GM19193 (cell line): ENCODE data around the gene PRKN.

Experiments used
- POLR2A ChIP-seq: IDR thresholded peaks from 4 replicates; pipeline ENCODE4 v1.6.1; 2011; ENCODE audit not compliant: insufficient read depth, insufficient read length; ENCODE audit errors: extremely low read depth

PRKN gene

DNA sequence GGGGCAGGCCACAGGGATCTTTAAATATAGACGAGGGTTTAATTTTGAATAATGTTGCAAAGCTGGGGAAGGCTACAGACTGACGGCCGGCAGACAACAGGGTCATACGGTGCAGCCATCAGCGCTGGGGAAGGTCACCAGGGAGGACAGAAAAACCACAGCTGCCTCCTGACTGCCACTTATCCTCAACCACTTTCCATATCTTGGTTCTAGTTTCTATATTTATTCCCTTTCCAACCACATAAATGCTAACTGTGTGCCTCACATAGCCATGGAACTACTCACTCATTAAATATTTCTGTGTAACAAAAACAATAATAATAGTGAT is 1368.0 kb downstream of the PRKN start:
- TF ChIP-seq POLR2A = no peak

DNA sequence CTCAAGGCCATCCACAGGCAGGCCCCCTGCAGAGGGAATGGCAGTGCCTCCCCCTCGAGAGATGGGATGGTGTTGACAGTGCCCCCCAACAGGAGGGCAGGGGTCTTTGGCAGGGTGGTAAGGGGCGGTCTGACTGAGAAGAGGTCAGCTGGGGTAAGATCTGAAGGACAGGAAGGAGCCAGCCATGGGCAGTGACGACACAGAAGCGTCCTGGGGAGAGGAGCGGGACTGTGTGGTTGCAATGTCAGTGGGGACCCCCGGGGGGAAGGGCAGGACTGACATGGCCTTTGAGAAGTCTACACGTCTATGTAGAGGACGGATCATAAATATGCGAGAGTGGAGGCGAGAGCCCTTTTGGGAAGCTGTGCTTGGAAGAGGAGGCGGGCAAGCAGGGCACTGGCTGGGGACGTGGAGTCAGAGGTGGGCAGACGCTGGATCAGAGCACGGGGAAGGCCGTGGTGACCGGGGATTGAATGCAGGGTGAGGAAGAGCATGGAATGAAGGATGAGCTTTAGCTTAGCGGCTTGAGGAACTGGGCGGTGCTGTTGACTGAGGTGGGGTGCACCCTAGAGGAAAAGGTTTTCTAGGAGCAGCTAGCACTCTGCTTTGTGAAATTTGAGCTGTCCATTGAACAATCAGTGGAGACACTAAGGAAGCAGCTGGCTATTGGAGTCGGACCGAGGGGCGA is 1371.3 kb downstream of the PRKN start:
- TF ChIP-seq POLR2A = no peak

DNA sequence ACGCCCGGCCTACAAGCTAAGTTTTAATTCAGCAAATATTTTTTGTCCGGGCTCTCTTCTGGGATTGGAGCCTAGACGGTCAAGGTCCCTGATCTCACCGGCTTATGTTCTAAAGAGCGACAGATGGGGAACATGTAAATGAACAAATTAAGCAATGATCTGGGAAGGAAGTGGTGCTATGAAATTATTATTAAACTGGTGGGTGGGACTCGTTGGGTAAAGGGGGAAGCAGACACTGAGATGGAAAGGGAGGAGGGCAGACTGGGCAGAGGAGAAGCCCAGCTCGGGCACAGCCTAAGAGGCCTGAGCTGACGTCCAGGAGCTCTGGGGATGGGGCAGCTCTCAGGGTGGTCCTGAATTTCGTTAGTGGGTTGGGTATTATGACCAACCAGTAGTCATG is 1371.9 kb downstream of the PRKN start:
- no peak for TF ChIP-seq POLR2A

DNA sequence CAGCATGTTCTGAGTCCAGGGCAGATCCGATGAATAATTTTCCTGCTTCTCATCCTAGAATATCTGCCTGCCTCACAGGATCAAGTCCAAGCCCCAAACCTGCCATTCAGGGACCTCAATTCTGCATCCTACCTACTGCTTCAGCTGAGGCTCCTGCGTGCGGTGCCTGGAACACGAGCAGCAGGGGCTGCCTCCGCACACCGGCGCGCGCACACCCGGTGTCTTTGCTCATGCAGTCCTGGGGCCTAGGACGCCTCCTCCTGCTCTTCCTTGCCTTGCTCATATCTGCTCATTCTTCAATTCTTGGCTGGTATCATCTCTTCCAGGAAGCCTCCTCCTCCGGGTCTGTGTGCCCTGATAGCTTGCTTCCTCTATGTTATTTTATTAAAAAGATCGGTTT is 1372.6 kb downstream of the PRKN start:
- no peak for TF ChIP-seq POLR2A

DNA sequence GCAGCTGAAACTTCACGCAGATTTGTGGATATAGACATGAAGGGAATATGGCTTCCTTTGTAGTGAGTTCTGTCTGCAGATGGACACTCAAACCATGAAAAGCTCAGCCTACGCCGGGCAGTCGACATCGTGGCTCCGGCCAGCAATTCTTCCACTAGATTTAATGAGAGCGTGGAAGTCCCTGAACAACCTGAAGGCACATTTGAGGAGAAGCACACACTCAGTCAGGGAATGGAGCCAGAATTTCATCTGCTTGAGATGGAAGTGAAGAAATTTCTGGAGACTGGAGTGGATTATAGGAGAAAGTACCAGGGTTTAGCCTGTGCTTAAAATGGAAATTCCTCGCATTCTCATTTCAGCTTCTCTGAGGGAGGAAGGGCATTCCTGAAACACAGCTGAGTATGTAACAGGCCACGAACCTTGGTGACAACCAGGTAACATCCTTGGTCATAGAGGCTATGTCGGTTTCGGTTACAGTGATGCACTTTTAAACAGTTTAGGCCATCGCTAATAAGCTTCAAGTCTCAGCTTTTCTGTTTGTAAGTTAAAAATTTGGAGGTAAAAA is 1373.2 kb downstream of the PRKN start:
- no peak for TF ChIP-seq POLR2A

DNA sequence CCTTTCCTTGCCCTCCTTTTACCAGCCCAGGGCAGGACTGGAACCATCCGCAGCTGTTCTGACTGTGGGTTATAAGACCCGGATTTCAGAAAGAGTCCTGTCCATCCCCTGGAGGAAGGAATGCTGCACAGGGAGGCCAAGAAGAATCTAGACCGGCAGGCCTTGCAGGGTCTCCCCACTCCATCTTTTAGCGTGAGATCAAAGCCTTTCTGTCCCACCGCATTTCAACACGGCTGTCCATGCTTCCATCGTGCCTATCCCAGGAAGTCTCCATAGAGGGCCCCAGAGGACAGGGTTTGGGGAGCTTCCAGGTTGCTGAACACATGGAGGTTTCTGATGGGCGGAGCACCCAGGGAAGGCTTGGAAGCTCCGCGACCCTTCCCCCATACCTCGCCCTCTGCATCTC is 1374.4 kb downstream of the PRKN start:
- no peak for TF ChIP-seq POLR2A

DNA sequence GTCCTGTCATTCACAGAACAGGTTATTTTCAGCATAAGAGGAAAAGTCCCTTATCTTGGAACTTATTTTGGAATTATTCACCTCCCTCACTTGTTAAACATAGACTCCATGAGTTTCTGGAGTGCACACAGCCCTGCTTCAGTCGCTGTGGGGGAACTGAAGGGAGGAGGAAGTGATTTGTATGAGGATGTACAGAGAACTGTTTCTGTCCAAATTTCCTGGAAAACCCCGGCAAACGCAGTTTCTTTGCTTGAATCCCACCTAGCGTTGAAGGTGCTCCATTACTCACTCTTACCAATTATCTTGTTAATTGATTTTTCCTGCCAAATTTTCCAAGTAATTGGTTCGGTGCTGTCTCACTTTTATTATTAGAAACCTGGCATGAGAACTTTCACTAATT is 1375.7 kb downstream of the PRKN start:
- no peak for TF ChIP-seq POLR2A

DNA sequence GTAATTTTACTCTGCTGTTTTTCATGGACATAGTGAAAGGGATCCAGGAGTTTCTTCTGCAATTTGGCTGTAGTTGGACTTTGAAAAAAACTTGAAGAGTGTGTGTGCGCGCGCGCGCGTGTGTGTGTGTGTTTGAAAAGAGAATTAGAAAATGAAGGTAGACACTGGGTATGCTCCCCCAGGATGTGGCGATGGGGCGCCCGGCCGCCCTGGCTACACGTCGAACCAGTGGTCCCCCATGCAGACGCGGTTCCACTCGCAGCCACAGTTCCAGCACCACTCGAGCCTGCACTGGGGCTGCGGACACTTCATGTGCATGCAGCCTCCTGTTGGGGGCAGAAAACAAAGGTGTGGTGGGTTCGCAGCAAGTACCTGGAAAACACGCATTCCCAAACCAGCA is 1377.7 kb downstream of the PRKN start:
- no peak for TF ChIP-seq POLR2A

DNA sequence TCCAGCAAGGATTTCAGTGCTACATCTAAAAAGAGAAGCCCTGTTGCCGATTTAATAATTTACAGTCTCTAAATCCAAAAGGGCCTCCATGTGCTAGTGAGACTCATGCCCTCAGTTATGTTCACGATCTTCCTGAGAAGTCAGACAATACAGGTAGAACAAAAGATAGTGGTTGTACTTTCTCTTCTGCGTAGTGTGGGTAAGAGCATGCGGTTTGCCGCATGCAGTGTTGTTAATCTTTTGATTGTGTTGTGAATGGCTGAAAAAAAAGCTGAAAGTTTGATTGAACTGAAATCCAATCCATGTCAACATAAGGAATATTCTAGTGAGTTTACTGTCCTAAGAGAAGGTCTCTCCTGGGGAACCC is 1379.0 kb downstream of the PRKN start:
- no peak for TF ChIP-seq POLR2A

DNA sequence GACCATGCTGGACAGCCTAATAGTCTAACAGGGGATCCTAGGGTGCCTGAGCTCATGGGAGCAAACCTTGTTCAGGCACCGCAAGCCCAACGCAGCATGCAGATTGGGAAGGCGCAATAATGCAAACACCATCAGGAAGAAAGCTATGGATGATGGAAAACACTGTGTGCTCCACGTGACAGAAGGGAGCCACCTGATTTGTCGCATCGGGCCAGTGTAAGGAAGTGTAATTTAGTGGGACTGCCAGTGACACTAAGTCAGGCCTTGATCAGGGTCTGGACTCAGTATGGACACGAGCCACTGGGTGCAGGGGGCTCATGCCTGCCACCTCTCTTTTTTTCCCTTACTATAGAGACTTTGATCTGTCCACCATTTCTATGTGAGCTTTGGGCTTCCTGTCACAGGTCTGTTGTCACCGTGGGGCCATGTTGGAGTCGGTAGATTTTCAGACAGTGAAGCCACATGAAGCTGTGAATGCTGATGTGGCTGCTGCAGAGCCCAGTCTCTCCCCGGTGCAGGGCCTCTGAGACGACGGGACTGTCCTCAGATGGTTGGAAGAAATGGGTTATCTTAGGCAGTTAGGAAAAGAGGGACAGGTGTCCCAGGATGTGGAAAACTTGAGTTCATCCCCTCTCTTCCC is 1379.5 kb downstream of the PRKN start:
- no peak for TF ChIP-seq POLR2A

DNA sequence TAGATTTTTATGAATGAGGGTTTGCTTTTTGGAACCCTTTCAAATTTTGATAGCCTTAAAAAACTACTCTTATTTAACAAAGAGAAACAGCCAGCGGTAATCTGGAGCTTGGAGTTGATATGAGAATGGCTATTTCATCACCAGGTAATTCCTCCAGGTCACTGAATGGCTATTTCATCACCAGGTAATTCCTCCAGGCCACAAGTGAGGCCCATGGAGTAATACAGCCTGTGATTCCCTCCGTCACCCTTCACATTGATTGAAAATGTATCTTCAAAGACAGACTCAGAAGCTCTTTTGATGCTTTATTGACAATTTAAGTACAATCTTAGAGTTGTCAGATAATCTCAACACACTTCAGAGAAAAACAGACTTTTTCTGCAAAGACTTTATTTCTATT is 1380.4 kb downstream of the PRKN start:
- TF ChIP-seq POLR2A = no peak

DNA sequence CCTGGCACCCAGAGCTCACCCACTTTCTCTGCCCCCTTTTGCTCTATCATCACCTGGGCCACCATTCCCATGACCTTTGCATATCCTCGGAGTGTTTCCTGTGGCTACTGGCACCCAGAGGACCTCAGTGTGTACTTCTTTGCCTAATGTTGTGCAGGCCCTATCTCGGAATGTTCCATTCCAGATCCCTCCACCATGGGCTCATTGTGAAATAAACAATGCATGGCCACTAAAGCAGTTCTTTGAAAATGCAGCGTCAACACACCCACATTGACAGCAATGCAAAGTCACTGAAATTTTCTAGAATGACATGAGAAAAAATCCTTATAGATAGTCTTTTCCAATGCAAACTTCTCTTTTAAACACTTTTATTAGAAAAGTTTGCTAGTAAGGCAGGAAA is 1380.8 kb downstream of the PRKN start:
- no peak for TF ChIP-seq POLR2A

DNA sequence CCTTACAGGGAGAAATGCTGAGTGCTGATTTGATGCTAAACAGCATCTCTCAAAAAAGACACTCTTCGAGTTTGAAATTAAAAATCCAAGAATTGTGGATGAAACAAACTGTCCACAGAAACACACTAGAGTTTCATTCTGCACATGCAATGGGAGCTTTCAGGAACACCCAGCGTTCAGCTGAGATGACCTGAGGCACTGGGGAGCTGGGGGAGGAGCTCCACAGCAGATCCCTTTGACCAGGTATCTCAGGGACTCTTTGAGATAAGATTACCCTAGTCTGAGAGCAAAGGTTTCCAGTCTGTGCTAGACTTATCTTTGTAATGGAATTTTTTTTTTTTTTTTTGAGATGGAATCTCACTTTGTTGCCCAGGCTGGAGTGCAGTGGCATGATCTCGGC is 1382.9 kb downstream of the PRKN start:
- TF ChIP-seq POLR2A = no peak

DNA sequence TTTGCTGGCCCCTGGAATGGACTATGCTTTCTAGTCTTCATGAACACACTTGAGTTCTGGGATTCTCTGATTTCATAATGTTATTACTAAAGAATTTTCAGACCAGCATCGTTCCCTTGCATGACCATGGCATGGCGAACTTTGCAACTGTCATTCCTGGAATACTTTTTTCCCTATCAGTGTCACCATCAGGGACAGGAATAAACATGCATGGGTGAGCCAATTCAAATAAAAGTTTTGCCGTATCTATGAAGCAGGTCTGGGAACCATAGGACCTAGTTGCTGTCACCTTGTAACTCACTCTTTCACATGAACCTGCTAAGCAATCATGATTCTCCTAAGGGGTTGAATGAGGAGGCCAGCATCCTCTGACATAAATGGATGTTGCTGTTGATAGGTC is 1385.5 kb downstream of the PRKN start:
- TF ChIP-seq POLR2A = no peak

DNA sequence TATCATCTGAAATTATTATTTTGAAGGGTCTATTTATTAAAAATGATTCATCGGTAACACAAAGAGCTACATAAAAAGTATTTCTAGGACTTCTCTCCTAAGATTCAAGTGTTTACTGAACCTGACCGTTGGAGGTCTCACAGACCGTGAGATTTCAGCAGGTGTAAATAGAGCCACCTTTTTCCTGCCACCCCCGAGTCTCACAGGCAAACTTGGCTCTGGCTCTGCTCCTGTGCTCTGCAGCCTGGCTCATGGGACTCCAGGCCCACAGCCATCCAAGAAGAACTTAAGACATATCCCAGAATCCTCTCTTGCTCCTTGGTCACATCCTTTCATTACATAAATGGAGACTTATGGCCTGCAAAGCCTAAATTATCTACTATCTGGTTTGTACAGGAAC is 1385.9 kb downstream of the PRKN start:
- no peak for TF ChIP-seq POLR2A

DNA sequence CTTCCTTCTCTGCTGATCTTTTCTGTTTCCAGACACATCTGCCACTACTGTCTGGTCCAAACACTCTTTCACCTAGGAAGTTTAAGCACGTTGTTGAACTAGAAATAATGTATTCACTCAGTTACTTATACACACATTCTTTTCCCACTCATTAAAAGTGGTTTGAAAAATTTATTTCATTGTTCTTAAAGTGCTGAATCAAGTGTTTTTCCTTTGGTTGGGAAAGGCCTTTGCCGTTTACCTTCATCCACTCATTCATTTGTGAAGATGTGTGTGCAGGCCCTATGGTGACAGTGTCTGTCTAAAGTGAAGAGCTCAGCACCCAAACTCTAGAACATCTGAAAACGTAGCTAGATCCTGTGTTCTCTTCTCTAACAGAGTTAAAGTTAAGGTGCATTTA is 1389.6 kb downstream of the PRKN start:
- no peak for TF ChIP-seq POLR2A
